ENCODE measurements around the gene MAPKBP1.

DNA sequence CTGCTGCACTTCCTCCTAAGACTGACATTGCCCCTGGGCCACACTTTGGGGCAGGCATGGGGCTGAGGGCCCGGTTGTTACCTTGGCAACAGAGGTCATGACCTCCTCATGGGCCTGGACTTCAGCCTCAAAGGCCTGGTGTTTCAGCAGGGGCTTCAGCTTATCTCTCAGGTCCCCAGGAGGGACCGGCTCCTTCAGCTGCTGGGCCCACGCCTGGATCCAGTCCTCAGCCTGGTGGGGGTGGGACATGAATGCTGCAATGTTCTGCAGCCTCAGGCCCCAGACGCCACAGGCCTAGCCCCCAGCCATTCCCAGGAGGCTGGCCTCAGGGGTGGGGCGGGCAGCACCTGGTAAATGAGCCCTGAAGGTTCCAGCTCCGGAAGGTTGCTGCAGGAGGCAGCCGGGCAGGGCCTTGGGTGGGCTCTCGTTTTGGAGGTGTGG lies 92.0 kb downstream of the MAPKBP1 start:
- TF ChIP-seq POLR2AphosphoS5 (IDR thresholded peaks at IDR 0.05) (no peak), REST (IDR thresholded peaks at IDR 0.05; ENCODE audit: borderline replicate concordance) (no peak), EP300 (conservative IDR thresholded peaks at IDR 0.05; ENCODE audit: poor library complexity, severe bottlenecking) (no peak), MXI1 (conservative IDR thresholded peaks at IDR 0.05; ENCODE audit: poor library complexity, severe bottlenecking) (no peak)
- TF ChIP-seq, protein P1, sequence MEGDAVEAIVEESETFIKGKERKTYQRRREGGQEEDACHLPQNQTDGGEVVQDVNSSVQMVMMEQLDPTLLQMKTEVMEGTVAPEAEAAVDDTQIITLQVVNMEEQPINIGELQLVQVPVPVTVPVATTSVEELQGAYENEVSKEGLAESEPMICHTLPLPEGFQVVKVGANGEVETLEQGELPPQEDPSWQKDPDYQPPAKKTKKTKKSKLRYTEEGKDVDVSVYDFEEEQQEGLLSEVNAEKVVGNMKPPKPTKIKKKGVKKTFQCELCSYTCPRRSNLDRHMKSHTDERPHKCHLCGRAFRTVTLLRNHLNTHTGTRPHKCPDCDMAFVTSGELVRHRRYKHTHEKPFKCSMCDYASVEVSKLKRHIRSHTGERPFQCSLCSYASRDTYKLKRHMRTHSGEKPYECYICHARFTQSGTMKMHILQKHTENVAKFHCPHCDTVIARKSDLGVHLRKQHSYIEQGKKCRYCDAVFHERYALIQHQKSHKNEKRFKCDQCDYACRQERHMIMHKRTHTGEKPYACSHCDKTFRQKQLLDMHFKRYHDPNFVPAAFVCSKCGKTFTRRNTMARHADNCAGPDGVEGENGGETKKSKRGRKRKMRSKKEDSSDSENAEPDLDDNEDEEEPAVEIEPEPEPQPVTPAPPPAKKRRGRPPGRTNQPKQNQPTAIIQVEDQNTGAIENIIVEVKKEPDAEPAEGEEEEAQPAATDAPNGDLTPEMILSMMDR (IDR thresholded peaks at IDR 0.05; ENCODE audit: poor library complexity, severe bottlenecking), result no peak

Measured in neural cell (in vitro differentiated cells).